NCI-H1092 (cell line): ENCODE data around the gene TMEM170A.
A peak's percentile ranks its signal among the peaks of the same experiment; 100 is the strongest.
"Not testable (repeated sequence)": the region's sequence is repeated elsewhere in the genome, so short reads cannot be mapped to it uniquely, and the experiment has no call there.

Source experiments
- DNase-seq: peaks from one replicate; lab custom pipeline; 2025; lab: John Stamatoyannopoulos, UW

TMEM170A gene

GRCh38 chr16:75464122-75464918 is at the start of gene TMEM170A:
Gene TMEM170A, minus strand, starts transcription at chr16:75464689. Its CDS starts 89 bp downstream, at chr16:75464600.
- DNase-seq = peak; percentile 98

- no peak for DNase-seq
Observed at GRCh38 chr16:75506574-75506973, 42.1 kb upstream of the TMEM170A start.

- DNase-seq = no peak
Observed at GRCh38 chr16:75506107-75506506, 41.6 kb upstream of the TMEM170A start.

GRCh38 chr16:75503801-75504200 is 39.3 kb upstream of the TMEM170A start:
- no peak for DNase-seq

GRCh38 chr16:75502916-75503605 is 38.6 kb upstream of the TMEM170A start:
- no peak for DNase-seq

- DNase-seq = not testable (repeated sequence)
Observed at GRCh38 chr16:75501820-75502219, 37.3 kb upstream of the TMEM170A start.

- DNase-seq = no peak
Observed at GRCh38 chr16:75501359-75501758, 36.9 kb upstream of the TMEM170A start.

GRCh38 chr16:75498605-75499322 is 34.3 kb upstream of the TMEM170A start:
- DNase-seq = peak; percentile 56

GRCh38 chr16:75497558-75497957 is 33.1 kb upstream of the TMEM170A start:
- no peak for DNase-seq

GRCh38 chr16:75495076-75495674 is 30.7 kb upstream of the TMEM170A start, which contains the start of gene CHST6:
Gene CHST6, minus strand, starts transcription at chr16:75495441. Its CDS starts 15,613 bp downstream, at chr16:75479828.
- no peak for DNase-seq

GRCh38 chr16:75494661-75495075 is 30.2 kb upstream of the TMEM170A start:
- no peak for DNase-seq

GRCh38 chr16:75494184-75494583 is 29.7 kb upstream of the TMEM170A start:
- DNase-seq = no peak

- no peak for DNase-seq
Observed at GRCh38 chr16:75491876-75492275, 27.4 kb upstream of the TMEM170A start.

GRCh38 chr16:75488322-75488721 is 23.8 kb upstream of the TMEM170A start:
- DNase-seq = no peak

GRCh38 chr16:75486676-75487313 is 22.3 kb upstream of the TMEM170A start:
- no peak for DNase-seq

GRCh38 chr16:75486014-75486675 is 21.7 kb upstream of the TMEM170A start:
- no peak for DNase-seq

GRCh38 chr16:75485230-75486013 is 20.9 kb upstream of the TMEM170A start:
- no peak for DNase-seq

- DNase-seq = no peak
Observed at GRCh38 chr16:75483222-75483621, 18.7 kb upstream of the TMEM170A start.

GRCh38 chr16:75482434-75483205 is 18.1 kb upstream of the TMEM170A start:
- DNase-seq = no peak
